ENCODE data around the gene PRDM7. TPM values are rescaled to one million over a fixed set of nuclear protein-coding genes. Genes with fewer than 3 reads are reported as not detected.

Gene PRDM7
- total RNA-seq, 1 experiment from 2014 or later: not detected

GRCh38 chr16:90050969-90051368 lies 26.2 kb downstream of the PRDM7 start:
- intact Hi-C loops (cut with micrococcal nuclease): no loop called here
- no peaks in the 10 kb centered on the region for H3K27me3 Mint-ChIP-seq (ENCODE audit: insufficient read depth, unreplicated experiment)
- TF ChIP-seq, protein P1, sequence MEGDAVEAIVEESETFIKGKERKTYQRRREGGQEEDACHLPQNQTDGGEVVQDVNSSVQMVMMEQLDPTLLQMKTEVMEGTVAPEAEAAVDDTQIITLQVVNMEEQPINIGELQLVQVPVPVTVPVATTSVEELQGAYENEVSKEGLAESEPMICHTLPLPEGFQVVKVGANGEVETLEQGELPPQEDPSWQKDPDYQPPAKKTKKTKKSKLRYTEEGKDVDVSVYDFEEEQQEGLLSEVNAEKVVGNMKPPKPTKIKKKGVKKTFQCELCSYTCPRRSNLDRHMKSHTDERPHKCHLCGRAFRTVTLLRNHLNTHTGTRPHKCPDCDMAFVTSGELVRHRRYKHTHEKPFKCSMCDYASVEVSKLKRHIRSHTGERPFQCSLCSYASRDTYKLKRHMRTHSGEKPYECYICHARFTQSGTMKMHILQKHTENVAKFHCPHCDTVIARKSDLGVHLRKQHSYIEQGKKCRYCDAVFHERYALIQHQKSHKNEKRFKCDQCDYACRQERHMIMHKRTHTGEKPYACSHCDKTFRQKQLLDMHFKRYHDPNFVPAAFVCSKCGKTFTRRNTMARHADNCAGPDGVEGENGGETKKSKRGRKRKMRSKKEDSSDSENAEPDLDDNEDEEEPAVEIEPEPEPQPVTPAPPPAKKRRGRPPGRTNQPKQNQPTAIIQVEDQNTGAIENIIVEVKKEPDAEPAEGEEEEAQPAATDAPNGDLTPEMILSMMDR (IDR thresholded peaks at IDR 0.05; ENCODE audit: unreplicated experiment): no peak
- H3K4me3 Mint-ChIP-seq (ENCODE audit: unreplicated experiment): no peak overlapping the region
- ChIA-PET CTCF (no interaction called here), POLR2A (no interaction called here)
- no peaks in the 10 kb centered on the region for H3K4me1 Mint-ChIP-seq (ENCODE audit: insufficient read depth, unreplicated experiment)
- no peaks in the 10 kb centered on the region for H3K36me3 Mint-ChIP-seq (ENCODE audit: insufficient read depth, unreplicated experiment)
- no peak overlapping the region for H3K27ac Mint-ChIP-seq (ENCODE audit: low read depth, unreplicated experiment)
- no peak for DNase-seq (ENCODE audit: unreplicated experiment)
- H3K9me3 Mint-ChIP-seq (ENCODE audit: unreplicated experiment): peaks cover 28% of the 10 kb centered on the region
- no TSS peak for BruUV-seq (replicated peaks)

GRCh38 chr16:90048737-90049330 lies 28.3 kb downstream of the PRDM7 start:
- H3K9me3 Mint-ChIP-seq (ENCODE audit: unreplicated experiment): peaks cover 11% of the 10 kb centered on the region
- ChIA-PET POLR2A (no interaction called here), CTCF (no interaction called here)
- TF ChIP-seq, protein P1 (IDR thresholded peaks at IDR 0.05; ENCODE audit: unreplicated experiment): no peak
- H3K36me3 Mint-ChIP-seq (ENCODE audit: insufficient read depth, unreplicated experiment): peaks cover 7% of the 10 kb centered on the region
- intact Hi-C loops (cut with micrococcal nuclease): no loop called here
- H3K27ac Mint-ChIP-seq (ENCODE audit: low read depth, unreplicated experiment): no peak overlapping the region
- peaks cover 8% of the 10 kb centered on the region for H3K4me1 Mint-ChIP-seq (ENCODE audit: insufficient read depth, unreplicated experiment)
- H3K4me3 Mint-ChIP-seq (ENCODE audit: unreplicated experiment): no peak overlapping the region
- no peak for DNase-seq (ENCODE audit: unreplicated experiment)
- no TSS peak for BruUV-seq (replicated peaks)
- no peaks in the 10 kb centered on the region for H3K27me3 Mint-ChIP-seq (ENCODE audit: insufficient read depth, unreplicated experiment)

DNA sequence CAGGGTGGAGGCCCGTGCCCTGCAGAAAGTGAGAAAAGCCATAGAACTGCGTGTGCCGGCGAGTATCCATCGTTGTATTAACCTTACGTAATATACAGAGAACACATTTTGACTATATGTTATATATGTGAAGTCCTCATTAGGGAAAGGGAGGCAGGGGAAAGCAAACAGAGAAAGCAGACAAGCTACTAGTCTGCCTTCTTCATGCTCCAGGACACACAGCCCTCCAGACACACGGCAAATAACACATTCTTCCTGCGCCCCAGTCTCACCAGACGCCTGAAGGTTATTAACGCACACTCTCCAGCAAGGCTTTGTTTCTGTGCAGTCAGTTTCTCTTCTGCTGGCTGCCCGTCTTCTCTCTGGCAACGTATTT lies 28.8 kb downstream of the PRDM7 start:
- no TSS peak for BruUV-seq (replicated peaks)

GRCh38 chr16:90047714-90048346 lies 29.3 kb downstream of the PRDM7 start:
- TF ChIP-seq, protein P1 (IDR thresholded peaks at IDR 0.05; ENCODE audit: unreplicated experiment): no peak
- DNase-seq (ENCODE audit: unreplicated experiment): no peak
- H3K27ac Mint-ChIP-seq (ENCODE audit: low read depth, unreplicated experiment): no peak overlapping the region
- H3K36me3 Mint-ChIP-seq (ENCODE audit: insufficient read depth, unreplicated experiment): peaks cover 11% of the 10 kb centered on the region
- no TSS peak for BruUV-seq (replicated peaks)
- CTCF ChIA-PET: no interaction called here
- POLR2A ChIA-PET: no interaction called here
- intact Hi-C loops (cut with micrococcal nuclease): no loop called here
- H3K9me3 Mint-ChIP-seq (ENCODE audit: unreplicated experiment): peaks cover under 1% of the 10 kb centered on the region
- H3K27me3 Mint-ChIP-seq (ENCODE audit: insufficient read depth, unreplicated experiment): no peaks in the 10 kb centered on the region
- H3K4me3 Mint-ChIP-seq (ENCODE audit: unreplicated experiment): no peak overlapping the region
- H3K4me1 Mint-ChIP-seq (ENCODE audit: insufficient read depth, unreplicated experiment): peaks cover 11% of the 10 kb centered on the region

More for the DNA sequence above, 28.8 kb downstream of the PRDM7 start:
- H3K27ac Mint-ChIP-seq (ENCODE audit: low read depth, unreplicated experiment): no peak overlapping the region
- H3K36me3 Mint-ChIP-seq (ENCODE audit: insufficient read depth, unreplicated experiment): peaks cover 7% of the 10 kb centered on the region
- peaks cover 6% of the 10 kb centered on the region for H3K9me3 Mint-ChIP-seq (ENCODE audit: unreplicated experiment)
- intact Hi-C loops (cut with micrococcal nuclease): no loop called here
- CTCF ChIA-PET: no interaction called here
- H3K4me1 Mint-ChIP-seq (ENCODE audit: insufficient read depth, unreplicated experiment): peaks cover 11% of the 10 kb centered on the region
- H3K27me3 Mint-ChIP-seq (ENCODE audit: insufficient read depth, unreplicated experiment): no peaks in the 10 kb centered on the region
- TF ChIP-seq, protein P1 (IDR thresholded peaks at IDR 0.05; ENCODE audit: unreplicated experiment): no peak
- H3K4me3 Mint-ChIP-seq (ENCODE audit: unreplicated experiment): no peak overlapping the region
- POLR2A ChIA-PET: no interaction called here
- DNase-seq (ENCODE audit: unreplicated experiment): no peak
